Lower lobe of right lung (tissue), 2 donors: Measurements from ENCODE around the gene KRCC1. TPM values are rescaled to one million over a fixed set of nuclear protein-coding genes. Genes with fewer than 3 reads are reported as not detected.

ENCODE experiments used
- ATAC-seq, 2 donors: fragments of 200-7000 bp; cut with Tn5 transposase; one replicate each; pipeline ENCODE4 v1.9.1; 2020 to 2022; ENCODE audit warnings: mild to moderate bottlenecking in 2 of 2, moderate library complexity in 2 of 2
- DNase-seq: peaks from one replicate; pipeline ENCODE4 v3.0.0-alpha.2; 2020
- H3K27ac ChIP-seq: fragments of 200-600 bp; one replicate; pipeline ENCODE4 v1.8.0; 2022
- H3K27me3 ChIP-seq: fragments of 200-600 bp; one replicate; pipeline ENCODE4 v1.8.0; 2022; ENCODE audit warnings: low read depth
- H3K36me3 ChIP-seq: fragments of 200-600 bp; one replicate; pipeline ENCODE4 v1.8.0; 2022; ENCODE audit warnings: mild to moderate bottlenecking
- H3K4me1 ChIP-seq: fragments of 200-600 bp; one replicate; pipeline ENCODE4 v1.8.0; 2022
- H3K4me3 ChIP-seq: fragments of 200-600 bp; one replicate; pipeline ENCODE4 v1.8.0; 2022; ENCODE audit warnings: mild to moderate bottlenecking
- H3K9me3 ChIP-seq: fragments of 200-600 bp; one replicate; pipeline ENCODE4 v1.8.0; 2022
- CTCF ChIP-seq: fragments of 200-600 bp; IDR thresholded peaks from one replicate; pipeline ENCODE4 v1.8.0; 2022; ENCODE audit warnings: antibody characterized with exemption, mild to moderate bottlenecking
- intact Hi-C: fragments of 100-400 bp; cut with DNase I; formaldehyde crosslinking; loops from one replicate; pipeline ENCODE4 v1.11.0; 2022
- total RNA-seq: library from RNA; stranded (reverse); fragmentation: NEBNext Ultra II Directional; extraction: Animal tissue kit (Norgen Biotek cat#: 25700); gene quantifications from one replicate; pipeline ENCODE4 v1.2.1, GENCODE V29; 2021
- donor health status: DM: no; HTN: yes; CAD: no; lungs with severe emphysema.

KRCC1 gene
- total RNA-seq, 1 donor from 2014 or later = 24.7 TPM

- peak; percentile 87 for ATAC-seq
- Histone ChIP-seq H3K4me1 (no peaks in the 10 kb centered on the region), H3K27ac (peak overlapping the region; percentile 84), H3K9me3 (no peaks in the 10 kb centered on the region), H3K27me3 (no peaks in the 10 kb centered on the region), H3K4me3 (peak overlapping the region; percentile 67), H3K36me3 (no peaks in the 10 kb centered on the region)
- TF ChIP-seq CTCF = no peak
- intact Hi-C loops = no loop called here
- DNase-seq = peak; percentile 73
These were observed 38.4 kb downstream of the KRCC1 start for GRCh38 chr2:88016960-88017779.

- DNase-seq = peak; percentile 76
- TF ChIP-seq CTCF = no peak
- Histone ChIP-seq H3K27me3 (no peaks in the 10 kb centered on the region), H3K4me3 (peak within 1 kb of the TSS; percentile 67), H3K4me1 (no peaks in the 10 kb centered on the region), H3K27ac (peak within 1 kb of the TSS; percentile 84), H3K36me3 (no peaks in the 10 kb centered on the region), H3K9me3 (no peaks in the 10 kb centered on the region)
- peak; percentile 94 to 98 for ATAC-seq
- intact Hi-C loops = no loop called here
These were observed 39.3 kb downstream of the KRCC1 start, which contains the start of gene RNU2-63P for GRCh38 chr2:88016086-88016959. Gene RNU2-63P (minus strand): TSS chr2:88016547.

GRCh38 chr2:88011011-88011410 is 44.6 kb downstream of the KRCC1 start:
- H3K4me3 ChIP-seq = no peak overlapping the region
- no peak for DNase-seq
- H3K27ac ChIP-seq = no peak overlapping the region
- no peak for ATAC-seq
- intact Hi-C loops = no loop called here
- no peaks in the 10 kb centered on the region for H3K9me3 ChIP-seq
- TF ChIP-seq CTCF = no peak
- H3K36me3 ChIP-seq = no peaks in the 10 kb centered on the region
- H3K4me1 ChIP-seq = no peaks in the 10 kb centered on the region
- H3K27me3 ChIP-seq = no peaks in the 10 kb centered on the region

GRCh38 chr2:88010136-88010535 is 45.4 kb downstream of the KRCC1 start:
- Histone ChIP-seq H3K4me3 (no peak overlapping the region), H3K27me3 (no peaks in the 10 kb centered on the region), H3K9me3 (no peaks in the 10 kb centered on the region), H3K4me1 (no peaks in the 10 kb centered on the region), H3K27ac (no peak overlapping the region), H3K36me3 (no peaks in the 10 kb centered on the region)
- TF ChIP-seq CTCF = no peak
- DNase-seq (no peak), ATAC-seq (no peak)
- intact Hi-C loops = no loop called here

GRCh38 chr2:88006912-88007439 is 48.6 kb downstream of the KRCC1 start:
- ATAC-seq = no peak
- H3K9me3 ChIP-seq = no peaks in the 10 kb centered on the region
- H3K4me3 ChIP-seq = no peak overlapping the region
- no peak for DNase-seq
- no peaks in the 10 kb centered on the region for H3K36me3 ChIP-seq
- intact Hi-C loops = no loop called here
- no peak overlapping the region for H3K27ac ChIP-seq
- H3K4me1 ChIP-seq = no peaks in the 10 kb centered on the region
- no peak for TF ChIP-seq CTCF
- H3K27me3 ChIP-seq = peaks cover 9% of the 10 kb centered on the region
